Measurements from ENCODE around the gene TEX13C. TPM values are rescaled to one million over a fixed set of nuclear protein-coding genes. Genes with fewer than 3 reads are reported as not detected.

The TEX13C gene
- total RNA-seq: not detected in 2 replicates

GRCh38 chrX:125319646-125320521, at the start of gene TEX13C:
TSS of gene TEX13C (plus strand) at chrX:125319871. CDS start at chrX:125320120, 249 bp downstream.

